Uterus (tissue), 4 donors: ENCODE results near the gene UGT1A10. TPM values are rescaled to one million over a fixed set of nuclear protein-coding genes. Genes with fewer than 3 reads are reported as not detected.

Experiments used
- DNase-seq, 2 donors: peaks; one replicate each; pipeline ENCODE4 v3.0.0-alpha.2; 2019 to 2020
- H3K27ac ChIP-seq, 2 donors: fragments of 200-600 bp; sonication (generic); 1 replicate in 1 of 2; 2 replicates in 1 of 2; pipeline ENCODE4 v1.5.1; 2016 to 2018
- H3K27me3 ChIP-seq, 2 donors: fragments of 200-600 bp; sonication (generic); one replicate each; pipeline ENCODE4 v1.5.1; 2018 to 2019; ENCODE audit warnings: control low read depth in 1 of 2
- H3K36me3 ChIP-seq, 2 donors: fragments of 200-600 bp; sonication (generic); one replicate each; pipeline ENCODE4 v1.5.1; 2019; ENCODE audit warnings: control low read depth in 1 of 2
- H3K4me1 ChIP-seq, 2 donors: fragments of 200-600 bp; sonication (generic); one replicate each; pipeline ENCODE4 v1.5.1; 2018 to 2019; ENCODE audit warnings: control low read depth in 1 of 2
- H3K4me3 ChIP-seq, 2 donors: fragments of 200-600 bp; sonication (generic); 1 replicate in 1 of 2; 2 replicates in 1 of 2; pipeline ENCODE4 v1.5.1; 2018 to 2019; ENCODE audit warnings: mild to moderate bottlenecking in 1 of 2
- H3K9me3 ChIP-seq, 2 donors: fragments of 200-600 bp; sonication (generic); one replicate each; pipeline ENCODE4 v1.5.1; 2019; ENCODE audit warnings: control low read depth in 1 of 2
- CTCF ChIP-seq, 4 experiments: fragments of 200-600 bp in 2 of 4; fragments of 450-650 bp in 2 of 4; sonication (generic) in 2 of 4; IDR thresholded peaks; one replicate each; pipeline ENCODE4 v1.5.1; 2016 to 2019; ENCODE audit warnings: antibody characterized with exemption in 4 of 4, mild to moderate bottlenecking in 2 of 4, moderate library complexity in 1 of 4
- POLR2A ChIP-seq, 2 donors: fragments of 450-650 bp; IDR thresholded peaks; one replicate each; pipeline ENCODE4 v1.6.1; 2016; ENCODE audit warnings: antibody characterized with exemption in 2 of 2, mild to moderate bottlenecking in 1 of 2, moderate library complexity in 1 of 2
- intact Hi-C: fragments of 100-400 bp; cut with DNase I; formaldehyde crosslinking; loops from one replicate; pipeline ENCODE4 v1.15.1; 2023; ENCODE audit warnings: low total_unique reads
- total RNA-seq, 4 donors: library from RNA; depleted of rRNA in 3 of 4; stranded (reverse); fragments of >200 nt in 3 of 4; gene quantifications; one replicate each; pipeline versions ENCODE4 v1.1.0 to v1.2.4, GENCODE V29; 2014 to 2023
- donor health status: DM: yes; HTN: yes; CAD: no.

Gene UGT1A10
- total RNA-seq, 4 donors from 2014 or later: not detected

- DNase-seq: peak; percentile 23 to 28
- intact Hi-C loops: no loop called here
Measured at GRCh38 chr2:233711312-233712008, 75.2 kb downstream of the UGT1A10 start.

GRCh38 chr2:233712611-233713261, 76.5 kb downstream of the UGT1A10 start, which contains the start of gene UGT1A5:
TSS of gene UGT1A5 (plus strand) at chr2:233712907. CDS start at chr2:233712992, 85 bp downstream.
- Histone ChIP-seq H3K4me3 (no peak within 1 kb of the TSS), H3K36me3 (no peaks in the 10 kb centered on the region), H3K27ac (no peak within 1 kb of the TSS), H3K27me3 (no peaks in the 10 kb centered on the region), H3K4me1 (no peaks in the 10 kb centered on the region), H3K9me3 (no peaks in the 10 kb centered on the region)
- TF ChIP-seq POLR2A (IDR thresholded peaks at IDR 0.05): no peak
- TF ChIP-seq CTCF (IDR thresholded peaks at IDR 0.05): no peak
- intact Hi-C loops: no loop called here
- no peak for DNase-seq

More at GRCh38 chr2:233711312-233712008, 75.2 kb downstream of the UGT1A10 start:
- H3K4me1 ChIP-seq: no peaks in the 10 kb centered on the region
- no peaks in the 10 kb centered on the region for H3K9me3 ChIP-seq
- no peaks in the 10 kb centered on the region for H3K27me3 ChIP-seq
- no peak overlapping the region for H3K4me3 ChIP-seq
- TF ChIP-seq POLR2A (IDR thresholded peaks at IDR 0.05) (no peak), CTCF (IDR thresholded peaks at IDR 0.05) (peak; percentile 28 to 35 (median 29))
- H3K27ac ChIP-seq: no peak overlapping the region
- no peaks in the 10 kb centered on the region for H3K36me3 ChIP-seq

- Histone ChIP-seq H3K4me3 (no peak overlapping the region), H3K36me3 (no peaks in the 10 kb centered on the region), H3K27ac (no peak overlapping the region), H3K4me1 (no peaks in the 10 kb centered on the region), H3K27me3 (no peaks in the 10 kb centered on the region), H3K9me3 (no peaks in the 10 kb centered on the region)
- no peak for TF ChIP-seq POLR2A (IDR thresholded peaks at IDR 0.05)
- no peak for TF ChIP-seq CTCF (IDR thresholded peaks at IDR 0.05)
- DNase-seq: no peak
- intact Hi-C loops: no loop called here
Measured at GRCh38 chr2:233713262-233713615, 77.0 kb downstream of the UGT1A10 start.

- H3K4me1 ChIP-seq: no peaks in the 10 kb centered on the region
- DNase-seq: no peak
- H3K36me3 ChIP-seq: no peaks in the 10 kb centered on the region
- no peaks in the 10 kb centered on the region for H3K27me3 ChIP-seq
- intact Hi-C loops: no loop called here
- no peak overlapping the region for H3K27ac ChIP-seq
- H3K4me3 ChIP-seq: no peak overlapping the region
- no peaks in the 10 kb centered on the region for H3K9me3 ChIP-seq
- no peak for TF ChIP-seq CTCF (IDR thresholded peaks at IDR 0.05)
- no peak for TF ChIP-seq POLR2A (IDR thresholded peaks at IDR 0.05)
Measured at GRCh38 chr2:233714121-233714520, 77.9 kb downstream of the UGT1A10 start.

GRCh38 chr2:233718552-233718951, 82.3 kb downstream of the UGT1A10 start, which contains the start of gene UGT1A4:
TSS of gene UGT1A4 (plus strand) at chr2:233718736. CDS start at chr2:233718821, 85 bp downstream.
- no peak for TF ChIP-seq POLR2A (IDR thresholded peaks at IDR 0.05)
- TF ChIP-seq CTCF (IDR thresholded peaks at IDR 0.05): no peak
- H3K4me3 ChIP-seq: no peak within 1 kb of the TSS
- intact Hi-C loops: no loop called here
- H3K4me1 ChIP-seq: no peaks in the 10 kb centered on the region
- no peaks in the 10 kb centered on the region for H3K27me3 ChIP-seq
- H3K27ac ChIP-seq: no peak within 1 kb of the TSS
- no peak for DNase-seq
- no peaks in the 10 kb centered on the region for H3K9me3 ChIP-seq
- H3K36me3 ChIP-seq: no peaks in the 10 kb centered on the region
